Measurements from ENCODE around the gene STK39.

Gene STK39

GRCh38 chr2:168145426-168146310 lies 101.7 kb downstream of the STK39 start:
- TF ChIP-seq, protein P1, sequence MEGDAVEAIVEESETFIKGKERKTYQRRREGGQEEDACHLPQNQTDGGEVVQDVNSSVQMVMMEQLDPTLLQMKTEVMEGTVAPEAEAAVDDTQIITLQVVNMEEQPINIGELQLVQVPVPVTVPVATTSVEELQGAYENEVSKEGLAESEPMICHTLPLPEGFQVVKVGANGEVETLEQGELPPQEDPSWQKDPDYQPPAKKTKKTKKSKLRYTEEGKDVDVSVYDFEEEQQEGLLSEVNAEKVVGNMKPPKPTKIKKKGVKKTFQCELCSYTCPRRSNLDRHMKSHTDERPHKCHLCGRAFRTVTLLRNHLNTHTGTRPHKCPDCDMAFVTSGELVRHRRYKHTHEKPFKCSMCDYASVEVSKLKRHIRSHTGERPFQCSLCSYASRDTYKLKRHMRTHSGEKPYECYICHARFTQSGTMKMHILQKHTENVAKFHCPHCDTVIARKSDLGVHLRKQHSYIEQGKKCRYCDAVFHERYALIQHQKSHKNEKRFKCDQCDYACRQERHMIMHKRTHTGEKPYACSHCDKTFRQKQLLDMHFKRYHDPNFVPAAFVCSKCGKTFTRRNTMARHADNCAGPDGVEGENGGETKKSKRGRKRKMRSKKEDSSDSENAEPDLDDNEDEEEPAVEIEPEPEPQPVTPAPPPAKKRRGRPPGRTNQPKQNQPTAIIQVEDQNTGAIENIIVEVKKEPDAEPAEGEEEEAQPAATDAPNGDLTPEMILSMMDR (IDR thresholded peaks at IDR 0.05): no peak

- TF ChIP-seq, protein P1 (IDR thresholded peaks at IDR 0.05): no peak
These were observed 102.4 kb downstream of the STK39 start for GRCh38 chr2:168145011-168145410.

DNA sequence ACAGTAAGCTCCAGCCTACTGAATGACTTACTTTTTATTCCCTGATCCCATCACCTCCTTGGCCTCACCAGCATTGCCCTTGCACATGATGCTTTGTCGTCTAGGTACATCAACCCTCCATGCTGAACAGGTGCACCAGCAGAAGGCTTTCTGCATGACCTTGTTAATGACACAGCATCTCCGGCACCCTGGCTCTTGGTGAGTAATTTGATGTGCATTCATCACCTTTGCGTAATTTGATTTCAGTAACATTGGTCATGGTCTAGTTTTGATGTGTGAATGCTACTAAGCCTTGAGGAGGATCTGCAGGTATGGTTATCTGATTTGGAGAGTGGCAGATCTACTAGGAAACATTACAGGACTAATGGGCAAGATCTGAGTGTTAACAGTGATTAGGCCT lies 103.6 kb downstream of the STK39 start:
- TF ChIP-seq, protein P1 (IDR thresholded peaks at IDR 0.05): no peak

- TF ChIP-seq, protein P1 (IDR thresholded peaks at IDR 0.05): no peak
These were observed 106.5 kb downstream of the STK39 start for GRCh38 chr2:168140892-168141291.

- TF ChIP-seq, protein P1 (IDR thresholded peaks at IDR 0.05): no peak
These were observed 107.5 kb downstream of the STK39 start for GRCh38 chr2:168139852-168140251.

GRCh38 chr2:168138901-168139300 lies 108.5 kb downstream of the STK39 start:
- TF ChIP-seq, protein P1 (IDR thresholded peaks at IDR 0.05): no peak

DNA sequence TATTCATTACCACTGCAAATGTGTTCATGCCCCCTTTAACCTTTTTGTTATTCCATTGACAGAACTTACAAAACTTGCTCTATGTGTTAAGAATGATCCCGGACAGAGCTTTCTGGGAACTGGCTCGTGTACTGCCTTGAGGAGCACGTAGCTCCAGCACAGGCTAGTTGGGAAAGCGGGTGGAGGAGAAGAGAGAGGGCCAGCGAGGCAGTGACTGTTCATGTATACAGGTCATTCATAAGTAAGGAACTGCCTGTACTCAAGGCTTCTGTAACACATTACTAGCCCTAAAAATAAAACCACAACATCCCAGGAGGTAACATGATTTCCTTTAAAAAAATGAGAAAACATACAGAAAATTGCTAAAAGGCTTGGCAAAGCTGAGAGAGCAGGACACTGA lies 109.0 kb downstream of the STK39 start:
- TF ChIP-seq, protein P1 (IDR thresholded peaks at IDR 0.05): no peak
